ENCODE results near the gene ABHD16B. TPM values are rescaled to one million over a fixed set of nuclear protein-coding genes. Genes with fewer than 3 reads are reported as not detected.

The ABHD16B gene
- total RNA-seq, 4 donors from 2014 or later = not detected

- TF ChIP-seq, protein P1, sequence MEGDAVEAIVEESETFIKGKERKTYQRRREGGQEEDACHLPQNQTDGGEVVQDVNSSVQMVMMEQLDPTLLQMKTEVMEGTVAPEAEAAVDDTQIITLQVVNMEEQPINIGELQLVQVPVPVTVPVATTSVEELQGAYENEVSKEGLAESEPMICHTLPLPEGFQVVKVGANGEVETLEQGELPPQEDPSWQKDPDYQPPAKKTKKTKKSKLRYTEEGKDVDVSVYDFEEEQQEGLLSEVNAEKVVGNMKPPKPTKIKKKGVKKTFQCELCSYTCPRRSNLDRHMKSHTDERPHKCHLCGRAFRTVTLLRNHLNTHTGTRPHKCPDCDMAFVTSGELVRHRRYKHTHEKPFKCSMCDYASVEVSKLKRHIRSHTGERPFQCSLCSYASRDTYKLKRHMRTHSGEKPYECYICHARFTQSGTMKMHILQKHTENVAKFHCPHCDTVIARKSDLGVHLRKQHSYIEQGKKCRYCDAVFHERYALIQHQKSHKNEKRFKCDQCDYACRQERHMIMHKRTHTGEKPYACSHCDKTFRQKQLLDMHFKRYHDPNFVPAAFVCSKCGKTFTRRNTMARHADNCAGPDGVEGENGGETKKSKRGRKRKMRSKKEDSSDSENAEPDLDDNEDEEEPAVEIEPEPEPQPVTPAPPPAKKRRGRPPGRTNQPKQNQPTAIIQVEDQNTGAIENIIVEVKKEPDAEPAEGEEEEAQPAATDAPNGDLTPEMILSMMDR (IDR thresholded peaks at IDR 0.05; ENCODE audit: low read depth) = no peak
Measured at GRCh38 chr20:63843778-63844177, 17.5 kb upstream of the ABHD16B start.

GRCh38 chr20:63844511-63844991, 16.7 kb upstream of the ABHD16B start:
- TF ChIP-seq, protein P1 (IDR thresholded peaks at IDR 0.05; ENCODE audit: low read depth) = no peak

GRCh38 chr20:63846128-63846771, 15.0 kb upstream of the ABHD16B start:
- TF ChIP-seq, protein P1 (IDR thresholded peaks at IDR 0.05; ENCODE audit: low read depth) = no peak

DNA sequence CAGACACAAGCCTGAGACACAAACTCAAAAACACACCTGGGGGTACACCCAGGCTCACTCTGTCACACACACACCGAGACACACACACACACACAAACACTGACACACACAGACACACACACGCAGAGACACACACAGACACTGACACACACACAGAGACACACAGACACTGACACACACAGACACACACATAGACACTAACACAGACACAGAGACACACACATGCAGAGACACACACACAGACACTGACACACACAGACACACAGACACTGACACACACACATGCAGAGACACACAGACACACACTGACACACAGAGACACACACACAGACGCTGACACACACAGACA, 14.4 kb upstream of the ABHD16B start:
- TF ChIP-seq, protein P1 (IDR thresholded peaks at IDR 0.05; ENCODE audit: low read depth) = no peak

DNA sequence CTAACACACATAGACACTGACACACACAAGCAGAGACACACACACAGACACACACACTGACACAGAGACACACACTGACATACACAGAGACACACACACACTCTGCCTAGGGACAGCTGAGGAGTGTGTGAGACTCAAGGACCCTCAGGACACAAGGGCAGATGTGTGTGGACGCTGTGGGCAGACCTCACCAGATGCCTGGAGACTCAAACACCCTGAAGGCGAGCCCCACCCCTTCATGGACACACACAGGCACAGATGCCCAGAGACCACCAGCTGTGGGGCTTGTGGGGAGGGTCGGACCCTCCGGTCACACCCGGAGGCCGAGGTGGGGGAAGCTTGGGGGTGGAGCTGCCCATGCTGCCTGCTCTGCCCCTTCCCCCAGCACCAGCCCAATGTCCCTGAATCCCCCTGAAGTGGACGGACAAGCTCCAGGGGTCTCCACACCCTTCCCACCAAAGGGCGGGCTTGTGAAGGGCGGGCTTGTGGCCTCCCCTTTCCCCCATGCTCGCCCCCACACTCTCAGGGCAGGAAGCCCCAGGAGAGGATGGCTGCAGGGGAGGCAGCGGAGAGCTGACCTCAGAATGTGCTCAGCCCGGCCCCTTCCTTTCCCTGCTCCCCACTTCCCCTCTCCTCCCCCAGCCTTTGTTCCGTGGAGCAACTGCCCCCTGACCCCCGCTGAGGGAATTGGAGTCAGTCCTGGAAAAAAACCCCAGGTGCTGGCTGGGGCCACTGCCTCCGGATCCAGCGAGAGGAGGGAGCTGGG, 13.9 kb upstream of the ABHD16B start:
- TF ChIP-seq, protein P1 (IDR thresholded peaks at IDR 0.05; ENCODE audit: low read depth) = no peak

- TF ChIP-seq, protein P1 (IDR thresholded peaks at IDR 0.05; ENCODE audit: low read depth) = no peak
Measured at GRCh38 chr20:63848003-63848911, 13.0 kb upstream of the ABHD16B start.

Data from subcutaneous adipose tissue (tissue), 4 donors.